HepG2 (cell line): Measurements from ENCODE around the gene FNDC3A. TPM values are rescaled to one million over a fixed set of nuclear protein-coding genes. Genes with fewer than 3 reads are reported as not detected.
A peak's percentile ranks its signal among the peaks of the same experiment; 100 is the strongest.

Experiments used
- ADNP ChIP-seq: sonication (generic); formaldehyde crosslinking; IDR thresholded peaks from 2 replicates; pipeline ENCODE4 v1.4.0; 2020; ENCODE audit warnings: missing genetic modification reagents
- ATRX ChIP-seq: sonication (generic); formaldehyde crosslinking; IDR thresholded peaks from 2 replicates; pipeline ENCODE4 v1.4.0; 2020; ENCODE audit warnings: missing genetic modification reagents, borderline replicate concordance
- FOXA3 ChIP-seq: IDR thresholded peaks from 2 replicates; pipeline ENCODE4 v1.6.1; 2016; ENCODE audit warnings: missing genetic modification reagents, missing compliant biosample characterization
- GABPB1 ChIP-seq: IDR thresholded peaks from 2 replicates; pipeline ENCODE4 v1.6.1; 2016; ENCODE audit warnings: mild to moderate bottlenecking, missing genetic modification reagents, moderate library complexity, missing compliant biosample characterization
- GATAD1 ChIP-seq: IDR thresholded peaks from 2 replicates; pipeline ENCODE4 v1.6.1; 2016; ENCODE audit warnings: missing genetic modification reagents, missing compliant biosample characterization
- GTF3A ChIP-seq: sonication (generic); formaldehyde crosslinking; conservative IDR thresholded peaks from 2 replicates; pipeline ENCODE4 v1.4.0; 2020; ENCODE audit warnings: mild to moderate bottlenecking, missing genetic modification reagents
- KDM3A ChIP-seq: IDR thresholded peaks from 2 replicates; pipeline ENCODE4 v1.6.1; 2018; ENCODE audit warnings: low read depth, missing compliant biosample characterization
- KLF16 ChIP-seq, 2 experiments: sonication (generic) in 1 of 2; formaldehyde crosslinking in 1 of 2; IDR thresholded peaks; 2 replicates each; pipeline versions ENCODE4 v1.6.1 to v1.8.0; 2016 to 2023; ENCODE audit warnings: missing genetic modification reagents in 2 of 2, missing compliant biosample characterization in 1 of 2
- NR2F1 ChIP-seq, 2 experiments: fragments of 450-650 bp in 1 of 2; formaldehyde crosslinking in 1 of 2; IDR thresholded peaks; 2 replicates each; pipeline versions ENCODE4 v1.5.0 to v1.6.1; 2016 to 2020; ENCODE audit warnings: mild to moderate bottlenecking in 1 of 2, missing compliant biosample characterization in 1 of 2, missing genetic modification reagents in 1 of 2, moderate library complexity in 1 of 2
- ONECUT2 ChIP-seq: sonication (generic); formaldehyde crosslinking; IDR thresholded peaks from 2 replicates; pipeline ENCODE4 v1.4.0; 2020; ENCODE audit warnings: missing genetic modification reagents
- RBM39 ChIP-seq: fragments of 200-400 bp; formaldehyde crosslinking; IDR thresholded peaks from one replicate; pipeline ENCODE4 v1.6.1; 2018; ENCODE audit warnings: antibody characterized with exemption, mild to moderate bottlenecking, low read depth, low read length; ENCODE audit not compliant: poor library complexity, severe bottlenecking
- SIX4 ChIP-seq: sonication (generic); formaldehyde crosslinking; IDR thresholded peaks from 2 replicates; pipeline ENCODE4 v1.4.0; 2020; ENCODE audit warnings: missing genetic modification reagents
- SUZ12 ChIP-seq: fragments of 150-350 bp; IDR thresholded peaks from 2 replicates; pipeline ENCODE4 v1.6.1; 2014; ENCODE audit warnings: low read depth, low read length
- U2AF2 ChIP-seq: fragments of 200-400 bp; formaldehyde crosslinking; IDR thresholded peaks from 2 replicates; pipeline ENCODE4 v1.6.1; 2017; ENCODE audit warnings: low read depth, mild to moderate bottlenecking, low read length
- ZC3H4 ChIP-seq: sonication (generic); formaldehyde crosslinking; IDR thresholded peaks from 2 replicates; pipeline ENCODE4 v1.4.0; 2020; ENCODE audit warnings: missing genetic modification reagents, borderline replicate concordance
- ZFP62 ChIP-seq: sonication (generic); formaldehyde crosslinking; IDR thresholded peaks from 2 replicates; pipeline ENCODE4 v1.4.0; 2020; ENCODE audit warnings: missing genetic modification reagents
- ZNF3 ChIP-seq: IDR thresholded peaks from 2 replicates; pipeline ENCODE4 v1.7.0; 2017; ENCODE audit warnings: inconsistent platforms
- ZNF549 ChIP-seq: sonication (generic); formaldehyde crosslinking; IDR thresholded peaks from 2 replicates; pipeline ENCODE4 v1.5.0; 2020; ENCODE audit warnings: missing genetic modification reagents
- ZNF709 ChIP-seq: sonication (generic); formaldehyde crosslinking; IDR thresholded peaks from 2 replicates; pipeline ENCODE4 v1.5.0; 2020; ENCODE audit warnings: mild to moderate bottlenecking, missing genetic modification reagents
- ZNF777 ChIP-seq: sonication (generic); formaldehyde crosslinking; IDR thresholded peaks from 2 replicates; pipeline ENCODE4 v1.4.0; 2020; ENCODE audit warnings: missing genetic modification reagents
- ZNF781 ChIP-seq: sonication (generic); formaldehyde crosslinking; IDR thresholded peaks from 2 replicates; pipeline ENCODE4 v1.5.1; 2020; ENCODE audit warnings: borderline replicate concordance, mild to moderate bottlenecking, missing genetic modification reagents; ENCODE audit errors: not compliant biosample characterization
- polyA plus RNA-seq, 8 experiments: library from polyadenylated mRNA; depleted of rRNA in 3 of 8; stranded (reverse) in 7 of 8; unstranded in 1 of 8; fragments of >200 nt; fragmentation: Illumina TruSeq in 4 of 8; extraction: Trizol in 4 of 8; gene quantifications; 2 replicates each; pipeline versions ENCODE4 v1.2.1 to v1.2.3, GENCODE V29; 2011 to 2016; ENCODE audit warnings: low read depth in 4 of 8, missing spikeins in 1 of 8, mixed read lengths in 1 of 8; ENCODE audit not compliant: insufficient read depth in 1 of 8
- total RNA-seq, 5 experiments: library from RNA; depleted of rRNA; stranded (reverse); fragments of >200 nt; fragmentation: Illumina TruSeq; extraction: Trizol; gene quantifications; 2 replicates each; pipeline ENCODE4 v1.2.3, GENCODE V29; 2016; ENCODE audit warnings: low read depth in 1 of 5
- TF ChIP-seq, protein P1 (sequence below): sonication (generic); formaldehyde crosslinking; IDR thresholded peaks from 2 replicates; pipeline ENCODE4 v1.9.0; 2021; ENCODE audit warnings: missing genetic modification reagents, mild to moderate bottlenecking, borderline replicate concordance
- TF ChIP-seq, protein P2 (sequence below): IDR thresholded peaks from 2 replicates; pipeline ENCODE4 v1.4.0; 2020; ENCODE audit warnings: mild to moderate bottlenecking, missing genetic modification reagents
- TF ChIP-seq, protein P3 (sequence below): sonication (generic); formaldehyde crosslinking; IDR thresholded peaks from 2 replicates; pipeline ENCODE4 v1.5.1; 2020; ENCODE audit warnings: missing genetic modification reagents, mild to moderate bottlenecking, borderline replicate concordance
- TF ChIP-seq, protein P4 (sequence below): sonication (generic); formaldehyde crosslinking; IDR thresholded peaks from 2 replicates; pipeline ENCODE4 v1.8.0; 2022; ENCODE audit warnings: missing genetic modification reagents, low read depth, mild to moderate bottlenecking, borderline replicate concordance

FNDC3A gene
- total and polyA plus RNA-seq, 2 of the 13 experiments (the other 11 are each of a cell fraction or from before 2014, with no cell fraction given), result 36.7 to 39.3 TPM

DNA sequence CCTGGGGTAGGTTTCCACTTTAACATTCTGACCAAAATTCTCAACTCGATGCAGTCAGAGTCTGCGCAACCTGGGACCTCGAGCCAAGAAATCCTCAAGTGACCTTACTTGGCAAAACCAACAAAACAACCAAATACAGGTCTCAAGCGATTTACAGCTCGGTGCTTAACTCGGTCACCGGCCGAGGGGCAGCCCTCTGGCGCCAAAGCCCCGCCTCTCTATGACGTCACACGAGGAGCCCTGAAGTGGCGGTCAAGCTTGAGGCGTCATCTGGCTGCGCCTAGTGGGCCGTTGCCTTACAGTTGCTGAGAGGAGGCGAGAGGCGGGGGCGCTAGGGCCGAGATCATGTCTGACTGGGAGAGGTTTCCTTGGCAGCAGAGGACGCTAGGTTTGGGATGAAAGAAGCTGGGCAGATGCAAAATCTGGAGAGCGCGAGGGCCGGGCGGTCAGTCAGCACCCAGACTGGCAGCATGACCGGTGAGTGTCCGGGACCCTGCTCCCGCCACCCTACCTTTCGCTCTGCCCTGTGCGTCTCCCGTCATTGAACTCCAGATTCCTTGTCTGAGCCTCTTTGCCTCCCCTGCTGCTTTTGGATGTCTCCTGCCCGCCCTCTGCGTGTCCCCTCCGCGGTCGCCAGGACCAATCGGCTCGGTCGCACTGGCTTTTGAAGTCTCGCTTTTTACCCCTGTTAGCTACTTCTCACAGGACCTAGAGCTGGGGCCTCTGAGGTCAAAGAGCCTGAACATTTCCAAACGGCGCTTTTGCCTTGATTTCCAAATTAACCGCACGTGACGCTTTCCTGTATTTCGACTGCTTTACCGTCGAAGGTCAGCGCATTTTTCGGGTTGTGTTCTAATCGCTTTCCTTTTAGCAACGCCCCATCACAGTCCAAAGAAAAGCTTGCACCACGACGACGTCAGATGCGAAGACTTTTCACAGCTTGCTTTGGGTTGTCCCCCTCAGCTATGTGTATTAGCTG is 272.2 kb downstream of the FNDC3A start, which contains the start of gene CDADC1 (continued):
- no peak for TF ChIP-seq NR2F1 (CRISPR knock-in tag; IDR thresholded peaks at IDR 0.05)
- no peak for TF ChIP-seq ZNF549
- TF ChIP-seq ADNP (CRISPR knock-in tag), result no peak
- TF ChIP-seq GTF3A, result no peak
- no peak for TF ChIP-seq KDM3A
- TF ChIP-seq, protein P1, sequence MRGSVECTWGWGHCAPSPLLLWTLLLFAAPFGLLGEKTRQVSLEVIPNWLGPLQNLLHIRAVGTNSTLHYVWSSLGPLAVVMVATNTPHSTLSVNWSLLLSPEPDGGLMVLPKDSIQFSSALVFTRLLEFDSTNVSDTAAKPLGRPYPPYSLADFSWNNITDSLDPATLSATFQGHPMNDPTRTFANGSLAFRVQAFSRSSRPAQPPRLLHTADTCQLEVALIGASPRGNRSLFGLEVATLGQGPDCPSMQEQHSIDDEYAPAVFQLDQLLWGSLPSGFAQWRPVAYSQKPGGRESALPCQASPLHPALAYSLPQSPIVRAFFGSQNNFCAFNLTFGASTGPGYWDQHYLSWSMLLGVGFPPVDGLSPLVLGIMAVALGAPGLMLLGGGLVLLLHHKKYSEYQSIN (CRISPR knock-in tag), result no peak
- TF ChIP-seq ZNF781 (CRISPR knock-in tag), result peak; percentile 14
- TF ChIP-seq FOXA3 (CRISPR knock-in tag), result peak; percentile 40
- TF ChIP-seq ZNF3 (CRISPR knock-in tag), result no peak
- TF ChIP-seq ONECUT2, result no peak
- peak; percentile 69 for TF ChIP-seq GABPB1 (CRISPR knock-in tag)
- TF ChIP-seq U2AF2, result no peak
- TF ChIP-seq SUZ12, result no peak
- peak; percentile 63 for TF ChIP-seq ZNF777 (CRISPR knock-in tag)
- TF ChIP-seq KLF16 (CRISPR knock-in tag; IDR thresholded peaks at IDR 0.05), result peak in 1 of 2 experiments; percentile 68; a peak in 1 of 4 replicates
- TF ChIP-seq, protein P2, sequence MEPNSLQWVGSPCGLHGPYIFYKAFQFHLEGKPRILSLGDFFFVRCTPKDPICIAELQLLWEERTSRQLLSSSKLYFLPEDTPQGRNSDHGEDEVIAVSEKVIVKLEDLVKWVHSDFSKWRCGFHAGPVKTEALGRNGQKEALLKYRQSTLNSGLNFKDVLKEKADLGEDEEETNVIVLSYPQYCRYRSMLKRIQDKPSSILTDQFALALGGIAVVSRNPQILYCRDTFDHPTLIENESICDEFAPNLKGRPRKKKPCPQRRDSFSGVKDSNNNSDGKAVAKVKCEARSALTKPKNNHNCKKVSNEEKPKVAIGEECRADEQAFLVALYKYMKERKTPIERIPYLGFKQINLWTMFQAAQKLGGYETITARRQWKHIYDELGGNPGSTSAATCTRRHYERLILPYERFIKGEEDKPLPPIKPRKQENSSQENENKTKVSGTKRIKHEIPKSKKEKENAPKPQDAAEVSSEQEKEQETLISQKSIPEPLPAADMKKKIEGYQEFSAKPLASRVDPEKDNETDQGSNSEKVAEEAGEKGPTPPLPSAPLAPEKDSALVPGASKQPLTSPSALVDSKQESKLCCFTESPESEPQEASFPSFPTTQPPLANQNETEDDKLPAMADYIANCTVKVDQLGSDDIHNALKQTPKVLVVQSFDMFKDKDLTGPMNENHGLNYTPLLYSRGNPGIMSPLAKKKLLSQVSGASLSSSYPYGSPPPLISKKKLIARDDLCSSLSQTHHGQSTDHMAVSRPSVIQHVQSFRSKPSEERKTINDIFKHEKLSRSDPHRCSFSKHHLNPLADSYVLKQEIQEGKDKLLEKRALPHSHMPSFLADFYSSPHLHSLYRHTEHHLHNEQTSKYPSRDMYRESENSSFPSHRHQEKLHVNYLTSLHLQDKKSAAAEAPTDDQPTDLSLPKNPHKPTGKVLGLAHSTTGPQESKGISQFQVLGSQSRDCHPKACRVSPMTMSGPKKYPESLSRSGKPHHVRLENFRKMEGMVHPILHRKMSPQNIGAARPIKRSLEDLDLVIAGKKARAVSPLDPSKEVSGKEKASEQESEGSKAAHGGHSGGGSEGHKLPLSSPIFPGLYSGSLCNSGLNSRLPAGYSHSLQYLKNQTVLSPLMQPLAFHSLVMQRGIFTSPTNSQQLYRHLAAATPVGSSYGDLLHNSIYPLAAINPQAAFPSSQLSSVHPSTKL, result peak; percentile 56
- no peak for TF ChIP-seq ZFP62
- TF ChIP-seq GATAD1 (CRISPR knock-in tag), result peak; percentile 96
- TF ChIP-seq, protein P3, sequence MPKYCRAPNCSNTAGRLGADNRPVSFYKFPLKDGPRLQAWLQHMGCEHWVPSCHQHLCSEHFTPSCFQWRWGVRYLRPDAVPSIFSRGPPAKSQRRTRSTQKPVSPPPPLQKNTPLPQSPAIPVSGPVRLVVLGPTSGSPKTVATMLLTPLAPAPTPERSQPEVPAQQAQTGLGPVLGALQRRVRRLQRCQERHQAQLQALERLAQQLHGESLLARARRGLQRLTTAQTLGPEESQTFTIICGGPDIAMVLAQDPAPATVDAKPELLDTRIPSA, result no peak
- TF ChIP-seq RBM39, result no peak
- TF ChIP-seq ATRX (CRISPR knock-in tag), result no peak
- TF ChIP-seq, protein P4, sequence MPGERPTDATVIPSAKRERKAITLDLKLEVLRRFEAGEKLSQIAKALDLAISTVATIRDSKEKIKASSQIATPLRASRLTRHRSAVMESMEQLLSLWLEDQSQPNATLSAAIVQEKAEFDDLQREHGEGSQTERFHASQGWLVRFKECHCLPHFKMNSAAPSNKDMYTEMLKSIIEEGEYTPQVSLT (CRISPR knock-in tag), result no peak
- no peak for TF ChIP-seq ZNF709 (CRISPR knock-in tag)
- TF ChIP-seq ZC3H4 (CRISPR knock-in tag), result no peak
- TF ChIP-seq SIX4 (CRISPR knock-in tag), result no peak
